Activated naive CD4-positive, alpha-beta T cell treated with anti-CD3 and anti-CD28 coated beads, Interleukin-2, amount 50 U/mL, for 24 hours (primary cell): Measurements from ENCODE around the gene NLK.
"Not testable (repeated sequence)": the region's sequence is repeated elsewhere in the genome, so short reads cannot be mapped to it uniquely, and the experiment has no call there.

ENCODE experiments used
- H3K27ac Mint-ChIP-seq: one replicate; pipeline ENCODE4 v1.8.0; 2021; ENCODE audit warnings: mild to moderate bottlenecking, mixed read lengths
- H3K27me3 Mint-ChIP-seq: one replicate; pipeline ENCODE4 v1.8.0; 2021; ENCODE audit warnings: mixed read lengths
- H3K36me3 Mint-ChIP-seq: one replicate; pipeline ENCODE4 v1.8.0; 2021; ENCODE audit warnings: mixed read lengths
- H3K4me1 Mint-ChIP-seq: one replicate; pipeline ENCODE4 v1.8.0; 2021; ENCODE audit warnings: mixed read lengths
- H3K4me3 Mint-ChIP-seq: one replicate; pipeline ENCODE4 v1.8.0; 2021; ENCODE audit warnings: mild to moderate bottlenecking, mixed read lengths
- H3K9me3 Mint-ChIP-seq: one replicate; pipeline ENCODE4 v1.8.0; 2021; ENCODE audit warnings: mixed read lengths

NLK gene

DNA sequence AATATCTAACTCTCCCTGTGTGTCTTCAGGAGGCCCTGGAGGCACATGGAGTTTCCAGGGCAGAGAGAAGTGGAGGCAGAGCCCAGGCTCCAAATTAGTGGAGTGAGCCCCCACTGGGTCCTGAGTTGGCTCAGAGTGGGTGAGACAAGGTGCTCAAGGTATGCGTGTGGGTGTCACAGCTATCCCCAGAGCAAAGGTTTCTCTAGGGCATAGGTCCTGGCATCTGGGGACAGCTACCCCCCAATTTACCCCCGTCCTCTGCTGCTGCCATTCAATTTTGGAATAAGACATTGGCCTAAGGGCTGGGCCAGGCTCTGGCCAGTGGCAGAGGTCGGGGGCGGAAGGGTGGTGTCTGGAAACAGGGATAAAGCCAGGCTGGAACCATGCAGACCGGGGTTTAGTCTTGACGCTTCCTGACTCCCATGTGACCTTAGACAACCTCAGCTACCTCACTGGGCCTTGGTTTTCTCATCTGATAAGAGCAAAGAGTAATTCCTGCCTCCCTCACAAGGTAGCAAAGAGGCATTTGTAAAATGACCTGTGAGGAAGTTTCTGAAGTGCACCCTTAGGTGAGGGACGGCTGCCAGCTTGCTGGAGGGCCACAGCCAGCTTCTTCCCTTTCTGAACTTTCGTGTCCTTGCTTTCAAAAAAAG, 198.3 kb downstream of the NLK start:
- Mint-ChIP-seq H3K27ac (no peak overlapping the region), H3K9me3 (no peaks in the 10 kb centered on the region), H3K27me3 (no peaks in the 10 kb centered on the region), H3K4me3 (no peak overlapping the region), H3K36me3 (no peaks in the 10 kb centered on the region), H3K4me1 (no peaks in the 10 kb centered on the region)

DNA sequence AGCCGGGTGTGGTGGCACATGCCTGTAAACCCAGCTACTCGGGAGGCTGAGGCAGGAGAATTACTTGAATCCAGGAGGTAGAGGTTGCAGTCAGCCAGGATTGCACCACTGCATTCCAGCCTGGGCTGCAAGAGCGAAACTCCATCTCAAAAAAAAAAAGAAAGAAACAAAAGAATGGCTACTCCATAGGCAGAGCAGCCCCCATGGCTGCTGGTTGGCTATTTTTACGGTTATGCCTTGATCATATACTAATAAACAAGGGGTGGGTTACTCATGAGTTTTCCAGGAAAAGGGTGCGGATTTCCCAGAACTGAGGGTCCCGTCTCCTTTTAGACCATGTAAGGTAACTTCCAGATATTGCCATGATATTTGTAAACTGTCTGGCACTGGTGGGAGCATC, 200.3 kb downstream of the NLK start:
- Mint-ChIP-seq H3K27ac (no peak overlapping the region), H3K4me3 (no peak overlapping the region), H3K27me3 (no peaks in the 10 kb centered on the region), H3K36me3 (no peaks in the 10 kb centered on the region), H3K4me1 (no peaks in the 10 kb centered on the region), H3K9me3 (no peaks in the 10 kb centered on the region)

DNA sequence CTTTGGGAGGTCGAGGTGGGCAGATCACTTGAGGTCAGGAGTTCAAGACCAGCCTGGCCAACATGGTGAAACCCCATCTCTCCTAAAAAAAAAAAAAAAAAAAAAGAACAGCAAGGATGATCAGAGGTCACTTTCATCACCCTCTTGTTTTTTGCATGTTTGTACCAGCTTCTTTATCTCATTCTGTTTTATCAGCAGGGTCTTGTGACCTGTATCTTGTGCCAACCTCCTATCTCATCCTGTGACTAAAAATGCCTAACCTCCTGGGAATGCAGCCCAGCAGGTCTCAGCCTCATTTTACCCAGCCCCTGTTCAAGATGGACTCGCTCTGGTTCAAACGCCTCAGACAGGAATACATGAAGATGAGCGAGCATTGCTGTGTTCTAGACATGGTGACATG, 200.8 kb downstream of the NLK start:
- H3K36me3 Mint-ChIP-seq, H3K4me3 Mint-ChIP-seq, H3K27me3 Mint-ChIP-seq, H3K9me3 Mint-ChIP-seq, H3K27ac Mint-ChIP-seq, H3K4me1 Mint-ChIP-seq: not testable (repeated sequence)

DNA sequence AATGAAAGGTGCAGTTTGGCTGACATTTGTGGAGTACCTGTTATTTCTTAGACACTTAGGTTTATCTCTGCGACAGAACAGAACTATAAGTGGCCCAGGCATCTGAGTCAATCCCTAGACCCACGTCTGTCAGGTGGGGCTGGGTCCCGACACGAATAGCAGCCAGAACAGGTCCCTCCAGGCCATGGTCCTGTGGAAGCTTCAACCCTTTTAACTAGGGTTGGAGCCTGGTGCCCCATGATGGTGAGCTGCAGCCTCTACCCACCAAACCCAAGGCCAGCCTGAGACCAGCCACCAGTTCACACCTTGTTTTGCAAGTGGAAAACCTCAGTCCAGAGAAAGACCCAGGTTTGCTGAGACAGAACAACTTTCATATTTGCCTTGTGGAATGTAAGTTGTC, 202.0 kb downstream of the NLK start:
- no peaks in the 10 kb centered on the region for H3K27me3 Mint-ChIP-seq

More for the DNA sequence above, 202.0 kb downstream of the NLK start:
- Mint-ChIP-seq H3K9me3 (no peaks in the 10 kb centered on the region), H3K36me3 (no peaks in the 10 kb centered on the region), H3K27ac (no peak overlapping the region), H3K4me1 (no peaks in the 10 kb centered on the region), H3K4me3 (no peak overlapping the region)
